Skeletal muscle satellite cell (primary cell): ENCODE results near the gene DPM1.

Experiments used
- H3K27me3 ChIP-seq: 2 replicates; pipeline ENCODE4 v1.7.0; 2013; ENCODE audit warnings: low read length; ENCODE audit not compliant: control insufficient read depth, insufficient read depth
- H3K36me3 ChIP-seq: 2 replicates; pipeline ENCODE4 v1.7.0; 2013; ENCODE audit warnings: mild to moderate bottlenecking, control low read depth, low read length; ENCODE audit not compliant: insufficient read depth
- H3K4me1 ChIP-seq: 2 replicates; pipeline ENCODE4 v1.7.0; 2013; ENCODE audit warnings: low read length; ENCODE audit not compliant: control insufficient read depth, insufficient read depth
- H3K4me2 ChIP-seq: 2 replicates; pipeline ENCODE4 v1.7.0; 2013; ENCODE audit warnings: mild to moderate bottlenecking, low read length
- H3K4me3 ChIP-seq: 2 replicates; pipeline ENCODE4 v1.7.0; 2013; ENCODE audit warnings: low read length
- H3K9ac ChIP-seq: 2 replicates; pipeline ENCODE4 v1.7.0; 2013; ENCODE audit warnings: mild to moderate bottlenecking, low read depth, low read length, moderate library complexity
- H3K9me3 ChIP-seq: replicated peaks from 2 replicates; pipeline ENCODE4 v1.7.0; 2013; ENCODE audit warnings: mild to moderate bottlenecking, control low read depth, low read length

Gene DPM1

DNA sequence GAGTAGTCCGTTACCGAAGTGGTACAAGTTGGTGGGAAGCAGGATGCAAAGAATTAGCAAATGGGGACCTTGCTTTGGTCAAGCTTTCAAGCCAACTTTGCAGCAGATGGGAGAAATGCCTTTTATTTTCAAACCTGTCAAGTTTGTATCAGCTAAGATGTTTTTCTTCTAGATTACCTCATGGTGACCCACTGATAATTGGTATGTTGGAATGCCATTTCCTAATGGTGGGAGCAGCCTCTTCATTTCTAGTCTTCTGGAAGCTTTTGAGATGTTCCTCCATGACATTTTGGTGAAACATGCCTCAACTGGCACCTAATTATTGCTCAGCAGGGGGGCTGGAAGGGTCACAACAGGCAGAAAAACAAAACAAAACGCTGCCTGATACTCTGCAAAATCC is 70.8 kb downstream of the DPM1 start:
- Histone ChIP-seq H3K4me3 (no peak overlapping the region), H3K4me2 (no peak overlapping the region), H3K36me3 (peaks cover 54% of the 10 kb centered on the region)

GRCh38 chr20:50886184-50886790 is 72.0 kb downstream of the DPM1 start:
- no peaks in the 10 kb centered on the region for H3K9me3 ChIP-seq
- H3K4me2 ChIP-seq = no peak overlapping the region
- H3K9ac ChIP-seq = no peak overlapping the region
- peaks cover 41% of the 10 kb centered on the region for H3K36me3 ChIP-seq
- no peaks in the 10 kb centered on the region for H3K27me3 ChIP-seq
- peaks cover 3% of the 10 kb centered on the region for H3K4me1 ChIP-seq
- H3K4me3 ChIP-seq = no peak overlapping the region

More for the DNA sequence above, 70.8 kb downstream of the DPM1 start:
- Histone ChIP-seq H3K9ac (no peak overlapping the region), H3K4me1 (peaks cover 3% of the 10 kb centered on the region), H3K9me3 (no peaks in the 10 kb centered on the region), H3K27me3 (no peaks in the 10 kb centered on the region)

DNA sequence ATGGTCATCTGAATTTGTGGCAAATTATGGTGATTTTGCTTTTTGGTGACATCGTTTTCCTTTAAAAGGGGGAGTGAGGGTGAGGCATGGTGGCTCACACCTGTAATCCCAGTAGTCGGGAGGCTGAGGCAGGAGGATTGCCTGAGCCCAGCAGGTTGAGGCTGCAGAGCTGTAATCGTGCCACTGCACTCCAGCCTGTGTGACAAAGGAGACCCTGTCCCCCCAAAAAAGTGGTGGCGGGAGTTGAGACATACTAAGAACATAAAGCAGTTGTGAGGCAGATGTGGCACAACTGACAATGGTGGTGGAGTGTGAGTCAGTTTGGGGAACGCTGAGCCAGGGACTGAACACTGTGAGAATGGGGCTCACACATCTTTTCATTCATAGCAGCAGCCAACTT is 72.6 kb downstream of the DPM1 start:
- no peaks in the 10 kb centered on the region for H3K9me3 ChIP-seq
- H3K4me2 ChIP-seq = no peak overlapping the region
- H3K9ac ChIP-seq = no peak overlapping the region
- H3K4me3 ChIP-seq = no peak overlapping the region
- H3K27me3 ChIP-seq = no peaks in the 10 kb centered on the region
- no peaks in the 10 kb centered on the region for H3K4me1 ChIP-seq
- H3K36me3 ChIP-seq = peaks cover 37% of the 10 kb centered on the region

GRCh38 chr20:50885068-50885467 is 73.3 kb downstream of the DPM1 start:
- peaks cover 30% of the 10 kb centered on the region for H3K36me3 ChIP-seq
- H3K9me3 ChIP-seq = no peaks in the 10 kb centered on the region
- H3K9ac ChIP-seq = no peak overlapping the region
- no peak overlapping the region for H3K4me3 ChIP-seq
- H3K4me1 ChIP-seq = no peaks in the 10 kb centered on the region
- no peak overlapping the region for H3K4me2 ChIP-seq
- no peaks in the 10 kb centered on the region for H3K27me3 ChIP-seq
